SK-N-SH (cell line): ENCODE measurements around the gene FXYD7. TPM values are rescaled to one million over a fixed set of nuclear protein-coding genes. Genes with fewer than 3 reads are reported as not detected.
A peak's percentile ranks its signal among the peaks of the same experiment; 100 is the strongest.
"Not testable (repeated sequence)": the region's sequence is repeated elsewhere in the genome, so short reads cannot be mapped to it uniquely, and the experiment has no call there.

Experiments used
- CTCF ChIA-PET: fragments of 300-600, 350-600 bp; formaldehyde crosslinking; extraction: SDS; loops from one replicate; lab custom pipeline; 2021; lab: Yijun Ruan, JAX
- POLR2A ChIA-PET: fragments of 350-600 bp; sonication (Branson Sonifier 250); formaldehyde crosslinking; extraction: SDS; loops from one replicate; lab custom pipeline; 2020; ENCODE audit warnings: antibody characterized with exemption, inconsistent platforms; lab: Yijun Ruan, JAX
- DNase-seq: peaks from one replicate; pipeline ENCODE4 v3.0.0; 2012
- H2AFZ ChIP-seq: fragments of 200-600 bp; sonication (generic); 2 replicates; pipeline ENCODE4 v1.8.1; 2016; ENCODE audit warnings: antibody characterized with exemption, mild to moderate bottlenecking, low read depth
- H3F3A ChIP-seq: fragments of 200-600 bp; sonication (generic); replicated peaks from 2 replicates; pipeline ENCODE3; 2016; ENCODE audit warnings: antibody characterized with exemption, mild to moderate bottlenecking; ENCODE audit not compliant: insufficient read depth
- H3K27ac ChIP-seq, 2 experiments: fragments of 200-500 bp in 1 of 2; fragments of 200-600 bp in 1 of 2; sonication (Bioruptor generic) in 1 of 2; sonication (generic), shearing (Covaris generic) in 1 of 2; 2 replicates each; pipeline versions ENCODE4 v1.5.1 to v1.6.1; 2014 to 2016; ENCODE audit warnings: low read depth in 2 of 2, inconsistent platforms in 1 of 2, low read length in 1 of 2, mild to moderate bottlenecking in 1 of 2, mixed read lengths in 1 of 2
- H3K27me3 ChIP-seq: fragments of 200-600 bp; sonication (generic), shearing (Covaris generic); 2 replicates; pipeline ENCODE4 v1.6.1; 2016; ENCODE audit warnings: mixed run types; ENCODE audit not compliant: insufficient read depth
- H3K36me3 ChIP-seq, 2 experiments: fragments of 200-500 bp in 1 of 2; fragments of 200-600 bp in 1 of 2; sonication (Bioruptor generic) in 1 of 2; sonication (generic) in 1 of 2; replicated peaks in 1 of 2; 2 replicates each; pipeline versions ENCODE3 to v1.5.1; 2014 to 2016; ENCODE audit warnings: low read length in 1 of 2, mild to moderate bottlenecking in 1 of 2; ENCODE audit not compliant: insufficient read depth in 2 of 2, control insufficient read depth in 1 of 2
- H3K4me1 ChIP-seq, 2 experiments: fragments of 200-500 bp in 1 of 2; fragments of 200-600 bp in 1 of 2; sonication (Bioruptor generic) in 1 of 2; sonication (generic), shearing (Covaris generic) in 1 of 2; 2 replicates each; pipeline versions ENCODE4 v1.5.1 to v1.6.1; 2014 to 2016; ENCODE audit warnings: low read depth in 1 of 2, low read length in 1 of 2, mixed run types in 1 of 2; ENCODE audit not compliant: insufficient read depth in 2 of 2, control insufficient read depth in 1 of 2
- H3K4me2 ChIP-seq: fragments of 200-600 bp; sonication (generic), shearing (Covaris generic); 2 replicates; pipeline ENCODE4 v1.6.1; 2017; ENCODE audit warnings: mixed run types
- H3K4me3 ChIP-seq, 2 experiments: fragments of 200-500 bp in 1 of 2; fragments of 200-600 bp in 1 of 2; sonication (Bioruptor generic) in 1 of 2; sonication (generic), shearing (Covaris generic) in 1 of 2; 2 replicates each; pipeline versions ENCODE4 v1.5.1 to v1.8.1; 2014 to 2016; ENCODE audit warnings: low read depth in 2 of 2, inconsistent platforms in 1 of 2, low read length in 1 of 2, mild to moderate bottlenecking in 1 of 2, mixed read lengths in 1 of 2, moderate library complexity in 1 of 2
- H3K79me2 ChIP-seq: fragments of 200-600 bp; sonication (generic); 2 replicates; pipeline ENCODE4 v1.8.1; 2017; ENCODE audit warnings: mild to moderate bottlenecking; ENCODE audit not compliant: insufficient read depth
- H3K9ac ChIP-seq: fragments of 200-600 bp; sonication (generic); 2 replicates; pipeline ENCODE4 v1.6.1; 2017; ENCODE audit warnings: mixed run types
- H3K9me2 ChIP-seq: fragments of 200-600 bp; sonication (generic); 2 replicates; pipeline ENCODE4 v1.6.1; 2017; ENCODE audit warnings: mixed run types
- H3K9me3 ChIP-seq: fragments of 200-600 bp; sonication (generic); 2 replicates; pipeline ENCODE4 v1.6.1; 2017; ENCODE audit warnings: mixed run types, mild to moderate bottlenecking, moderate library complexity
- H4K20me1 ChIP-seq: fragments of 200-600 bp; sonication (generic); 2 replicates; pipeline ENCODE4 v1.6.1; 2017; ENCODE audit warnings: mild to moderate bottlenecking, mixed run types; ENCODE audit not compliant: insufficient read depth
- CHD2 ChIP-seq: fragments of 150-350 bp; IDR thresholded peaks from 2 replicates; pipeline ENCODE4 v1.6.1; 2018; ENCODE audit warnings: low read length; ENCODE audit not compliant: partially characterized antibody
- EP300 ChIP-seq, 2 experiments: IDR thresholded peaks; 2 replicates each; pipeline versions ENCODE4 v1.4.0 to v1.6.1; 2012; ENCODE audit warnings: borderline replicate concordance in 1 of 2, low read depth in 1 of 2, low read length in 1 of 2
- GABPA ChIP-seq: IDR thresholded peaks from 2 replicates; pipeline ENCODE4 v1.4.0; 2012; ENCODE audit warnings: low read depth, mild to moderate bottlenecking
- GATA2 ChIP-seq: sonication (generic); formaldehyde crosslinking; IDR thresholded peaks from 2 replicates; pipeline ENCODE4 v1.5.0; 2020; ENCODE audit warnings: mild to moderate bottlenecking, missing genetic modification reagents
- JUND ChIP-seq: IDR thresholded peaks from 2 replicates; pipeline ENCODE4 v1.4.0; 2012
- NRF1 ChIP-seq: IDR thresholded peaks from 2 replicates; pipeline ENCODE4 v1.6.1; 2012; ENCODE audit warnings: low read depth, mild to moderate bottlenecking, low read length
- POLR2AphosphoS5 ChIP-seq: IDR thresholded peaks from 2 replicates; pipeline ENCODE4 v1.6.1; 2012; ENCODE audit warnings: low read depth, low read length
- RAD21 ChIP-seq: IDR thresholded peaks from 2 replicates; pipeline ENCODE4 v1.6.1; 2012; ENCODE audit warnings: mild to moderate bottlenecking, low read length
- RCOR1 ChIP-seq: fragments of 150-350 bp; IDR thresholded peaks from 2 replicates; pipeline ENCODE4 v1.6.1; 2017; ENCODE audit warnings: antibody characterized with exemption, low read length
- RFX5 ChIP-seq: IDR thresholded peaks from 2 replicates; pipeline ENCODE4 v1.6.1; 2012; ENCODE audit warnings: mild to moderate bottlenecking, improper control_type of control experiment, low read length
- SIN3A ChIP-seq: IDR thresholded peaks from 2 replicates; pipeline ENCODE4 v1.6.1; 2012; ENCODE audit warnings: low read depth, mild to moderate bottlenecking, low read length, moderate library complexity, borderline replicate concordance
- TEAD4 ChIP-seq: IDR thresholded peaks from 2 replicates; pipeline ENCODE4 v1.4.0; 2012; ENCODE audit warnings: mild to moderate bottlenecking, borderline replicate concordance; ENCODE audit not compliant: insufficient read depth
- YY1 ChIP-seq: IDR thresholded peaks from 2 replicates; pipeline ENCODE4 v1.4.0; 2012; ENCODE audit warnings: low read depth, mild to moderate bottlenecking
- WGBS: methylation state at CpG from one replicate; pipeline ENCODE4 v1.1.6; 2017; ENCODE audit warnings: low lambda C conversion rate; 5-methylcytosine and 5-hydroxymethylcytosine counted together
- polyA plus RNA-seq, 3 experiments: library from polyadenylated mRNA; depleted of rRNA; stranded (reverse); fragments of >200 nt; gene quantifications; 2 replicates each; pipeline ENCODE4 v1.2.3, GENCODE V29; 2012
- TF ChIP-seq, protein P1 (sequence below): IDR thresholded peaks from 2 replicates; pipeline ENCODE4 v1.4.0; 2012; ENCODE audit warnings: low read depth
- TF ChIP-seq, protein P2 (sequence below): fragments of 150-350 bp; IDR thresholded peaks from 2 replicates; pipeline ENCODE4 v1.6.1; 2016; ENCODE audit warnings: mild to moderate bottlenecking, low read depth, low read length
- TF ChIP-seq, protein P3 (sequence below): IDR thresholded peaks from 2 replicates; pipeline ENCODE4 v1.4.0; 2012; ENCODE audit warnings: low read depth, borderline replicate concordance
- TF ChIP-seq, protein P4 (sequence below): fragments of 200-600 bp; sonication (generic); IDR thresholded peaks from 2 replicates; pipeline ENCODE4 v1.6.1; 2017; ENCODE audit warnings: antibody characterized with exemption, mild to moderate bottlenecking, moderate library complexity
- TF ChIP-seq, protein P5 (sequence below): fragments of 150-350 bp; IDR thresholded peaks from 2 replicates; pipeline ENCODE4 v1.6.1; 2017; ENCODE audit warnings: antibody characterized with exemption, low read length, low read depth, borderline replicate concordance
- TF ChIP-seq, protein P6 (sequence below): IDR thresholded peaks from 2 replicates; pipeline ENCODE4 v1.4.0; 2012; ENCODE audit warnings: low read depth, borderline replicate concordance

FXYD7 gene
- polyA plus RNA-seq, 1 of the 3 experiments (the other 2 are of a cell fraction) = 0.44 TPM

DNA sequence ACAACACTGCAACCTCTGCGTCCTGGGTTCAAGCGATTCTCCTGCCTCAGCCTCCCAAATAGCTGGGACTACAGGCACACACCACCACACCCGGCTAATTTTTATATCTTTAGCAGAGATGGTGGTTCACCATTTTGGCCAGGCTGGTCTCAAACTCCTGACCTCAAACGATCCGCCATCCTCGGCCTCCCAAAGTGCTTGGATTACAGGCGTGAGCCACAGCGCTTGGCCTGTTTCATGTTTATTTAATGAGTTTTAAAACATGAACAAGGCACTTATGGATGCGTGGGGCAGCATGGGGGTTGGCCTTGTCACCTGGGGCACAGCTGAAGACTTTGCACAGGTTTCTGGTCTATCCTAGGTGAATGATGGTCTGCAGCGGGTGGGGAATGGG, 10.1 kb downstream of the FXYD7 start:
- H3K79me2 ChIP-seq = peaks cover 19% of the 10 kb centered on the region
- H3K9me2 ChIP-seq, H4K20me1 ChIP-seq, H3K36me3 ChIP-seq, H3K9ac ChIP-seq, POLR2A ChIA-PET, H3K9me3 ChIP-seq, DNase-seq, H3K27me3 ChIP-seq, H3K4me3 ChIP-seq, H2AFZ ChIP-seq, H3F3A ChIP-seq, H3K27ac ChIP-seq, H3K4me1 ChIP-seq: not testable (repeated sequence)
- 76% methylated on average over 10 of the region's 10 CpGs for WGBS
- CTCF ChIA-PET = interaction anchor here (1.0 to 5.3 kb wide), 10 partner anchors 10 to 119 kb away, joined by 3 to 59 read pairs (median 4); partner anchors contain the start of genes FXYD7 and USF2
- peak overlapping the region; percentile 98; the same call in 1 of the 2 replicates for H3K4me2 ChIP-seq

DNA sequence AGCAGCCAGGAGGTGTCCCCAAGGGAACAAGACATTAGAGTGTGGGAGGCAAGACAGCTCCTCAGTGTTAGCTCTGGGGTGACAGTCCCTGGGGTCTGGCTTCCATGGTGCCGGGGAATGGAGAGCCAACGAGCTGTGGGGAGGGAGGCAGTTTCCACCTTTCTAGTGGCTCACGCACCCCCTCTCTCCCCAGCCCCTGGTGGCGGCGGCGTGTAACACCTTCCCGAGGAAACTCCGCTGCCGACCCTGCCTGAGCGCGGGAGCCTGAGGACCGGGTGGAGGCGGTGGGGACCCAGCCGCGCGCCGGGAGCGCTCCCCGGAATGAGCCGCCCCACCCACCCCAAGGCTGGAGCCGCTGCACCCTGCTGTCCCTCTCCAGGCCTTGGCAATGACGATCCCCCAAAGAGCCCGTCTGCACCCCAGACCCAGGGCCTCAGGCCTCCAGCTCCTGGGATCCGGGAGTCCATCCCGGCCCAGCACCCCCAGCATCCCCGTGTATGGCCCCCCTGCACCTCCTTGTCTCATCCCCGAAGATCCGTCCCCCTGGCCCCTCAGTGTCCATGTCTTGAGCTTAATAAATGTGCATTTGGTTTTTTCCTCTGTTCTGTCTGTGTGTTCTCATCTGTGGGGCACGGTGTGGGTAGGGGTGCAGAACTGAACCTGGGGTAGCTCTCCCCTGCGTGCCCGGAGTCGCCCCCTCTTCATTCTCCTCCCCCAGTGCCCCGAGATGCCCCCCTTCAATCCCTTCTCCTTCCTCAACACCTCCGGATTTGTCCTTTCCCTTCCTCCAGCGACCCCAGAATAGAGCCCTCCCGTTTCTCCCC, 10.9 kb downstream of the FXYD7 start:
- Histone ChIP-seq H2AFZ (peak overlapping the region; percentile 79), H3K9ac (peak overlapping the region; percentile 90; the same call in 1 of the 2 replicates), H3K4me3 (peak overlapping the region; percentile 62 to 90), H3K27ac (peak overlapping the region in 1 of 2 experiments; percentile 57; a peak in 1 of 4 replicates), H3K4me1 (peaks cover 0 to 3% of the 10 kb centered on the region in 2 experiments; a peak in 2 of 4 replicates), H3K27me3 (no peaks in the 10 kb centered on the region), H3K4me2 (peak overlapping the region; percentile 98), H3K79me2 (peaks cover 19% of the 10 kb centered on the region), H3K9me2 (no peaks in the 10 kb centered on the region), H3F3A (peaks cover 4% of the 10 kb centered on the region), H4K20me1 (no peaks in the 10 kb centered on the region), H3K9me3 (no peaks in the 10 kb centered on the region), H3K36me3 (peaks cover 3 to 14% of the 10 kb centered on the region in 2 experiments)
- WGBS = 5% methylated on average over 24 of the region's 36 CpGs
- peak; percentile 79 for DNase-seq
- CTCF ChIA-PET = interaction anchor here (0.7 to 5.3 kb wide), 14 partner anchors 9 to 119 kb away, joined by 3 to 59 read pairs (median 3); partner anchors contain the start of genes FXYD7 and USF2
- POLR2A ChIA-PET = no interaction called here
- TF ChIP-seq RFX5 (no peak), EP300 (IDR thresholded peaks at IDR 0.05; ENCODE audit: borderline replicate concordance in 1 of 2, low read depth in 1 of 2, low read length in 1 of 2) (no peak), YY1 (no peak), CHD2 (no peak), RCOR1 (no peak), GABPA (no peak), NRF1 (no peak), POLR2AphosphoS5 (no peak), TEAD4 (no peak), JUND (no peak), GATA2 (no peak), SIN3A (peak; percentile 31; the same call in 1 of the 2 replicates), RAD21 (peak; percentile 7; the same call in 1 of the 2 replicates)
- TF ChIP-seq, protein P1, sequence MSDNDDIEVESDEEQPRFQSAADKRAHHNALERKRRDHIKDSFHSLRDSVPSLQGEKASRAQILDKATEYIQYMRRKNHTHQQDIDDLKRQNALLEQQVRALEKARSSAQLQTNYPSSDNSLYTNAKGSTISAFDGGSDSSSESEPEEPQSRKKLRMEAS = no peak
- TF ChIP-seq, protein P2, sequence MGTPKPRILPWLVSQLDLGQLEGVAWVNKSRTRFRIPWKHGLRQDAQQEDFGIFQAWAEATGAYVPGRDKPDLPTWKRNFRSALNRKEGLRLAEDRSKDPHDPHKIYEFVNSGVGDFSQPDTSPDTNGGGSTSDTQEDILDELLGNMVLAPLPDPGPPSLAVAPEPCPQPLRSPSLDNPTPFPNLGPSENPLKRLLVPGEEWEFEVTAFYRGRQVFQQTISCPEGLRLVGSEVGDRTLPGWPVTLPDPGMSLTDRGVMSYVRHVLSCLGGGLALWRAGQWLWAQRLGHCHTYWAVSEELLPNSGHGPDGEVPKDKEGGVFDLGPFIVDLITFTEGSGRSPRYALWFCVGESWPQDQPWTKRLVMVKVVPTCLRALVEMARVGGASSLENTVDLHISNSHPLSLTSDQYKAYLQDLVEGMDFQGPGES = no peak
- TF ChIP-seq, protein P3, sequence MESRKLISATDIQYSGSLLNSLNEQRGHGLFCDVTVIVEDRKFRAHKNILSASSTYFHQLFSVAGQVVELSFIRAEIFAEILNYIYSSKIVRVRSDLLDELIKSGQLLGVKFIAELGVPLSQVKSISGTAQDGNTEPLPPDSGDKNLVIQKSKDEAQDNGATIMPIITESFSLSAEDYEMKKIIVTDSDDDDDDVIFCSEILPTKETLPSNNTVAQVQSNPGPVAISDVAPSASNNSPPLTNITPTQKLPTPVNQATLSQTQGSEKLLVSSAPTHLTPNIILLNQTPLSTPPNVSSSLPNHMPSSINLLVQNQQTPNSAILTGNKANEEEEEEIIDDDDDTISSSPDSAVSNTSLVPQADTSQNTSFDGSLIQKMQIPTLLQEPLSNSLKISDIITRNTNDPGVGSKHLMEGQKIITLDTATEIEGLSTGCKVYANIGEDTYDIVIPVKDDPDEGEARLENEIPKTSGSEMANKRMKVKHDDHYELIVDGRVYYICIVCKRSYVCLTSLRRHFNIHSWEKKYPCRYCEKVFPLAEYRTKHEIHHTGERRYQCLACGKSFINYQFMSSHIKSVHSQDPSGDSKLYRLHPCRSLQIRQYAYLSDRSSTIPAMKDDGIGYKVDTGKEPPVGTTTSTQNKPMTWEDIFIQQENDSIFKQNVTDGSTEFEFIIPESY = no peak
- TF ChIP-seq, protein P4, sequence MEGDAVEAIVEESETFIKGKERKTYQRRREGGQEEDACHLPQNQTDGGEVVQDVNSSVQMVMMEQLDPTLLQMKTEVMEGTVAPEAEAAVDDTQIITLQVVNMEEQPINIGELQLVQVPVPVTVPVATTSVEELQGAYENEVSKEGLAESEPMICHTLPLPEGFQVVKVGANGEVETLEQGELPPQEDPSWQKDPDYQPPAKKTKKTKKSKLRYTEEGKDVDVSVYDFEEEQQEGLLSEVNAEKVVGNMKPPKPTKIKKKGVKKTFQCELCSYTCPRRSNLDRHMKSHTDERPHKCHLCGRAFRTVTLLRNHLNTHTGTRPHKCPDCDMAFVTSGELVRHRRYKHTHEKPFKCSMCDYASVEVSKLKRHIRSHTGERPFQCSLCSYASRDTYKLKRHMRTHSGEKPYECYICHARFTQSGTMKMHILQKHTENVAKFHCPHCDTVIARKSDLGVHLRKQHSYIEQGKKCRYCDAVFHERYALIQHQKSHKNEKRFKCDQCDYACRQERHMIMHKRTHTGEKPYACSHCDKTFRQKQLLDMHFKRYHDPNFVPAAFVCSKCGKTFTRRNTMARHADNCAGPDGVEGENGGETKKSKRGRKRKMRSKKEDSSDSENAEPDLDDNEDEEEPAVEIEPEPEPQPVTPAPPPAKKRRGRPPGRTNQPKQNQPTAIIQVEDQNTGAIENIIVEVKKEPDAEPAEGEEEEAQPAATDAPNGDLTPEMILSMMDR = peak; percentile 65
- TF ChIP-seq, protein P5, sequence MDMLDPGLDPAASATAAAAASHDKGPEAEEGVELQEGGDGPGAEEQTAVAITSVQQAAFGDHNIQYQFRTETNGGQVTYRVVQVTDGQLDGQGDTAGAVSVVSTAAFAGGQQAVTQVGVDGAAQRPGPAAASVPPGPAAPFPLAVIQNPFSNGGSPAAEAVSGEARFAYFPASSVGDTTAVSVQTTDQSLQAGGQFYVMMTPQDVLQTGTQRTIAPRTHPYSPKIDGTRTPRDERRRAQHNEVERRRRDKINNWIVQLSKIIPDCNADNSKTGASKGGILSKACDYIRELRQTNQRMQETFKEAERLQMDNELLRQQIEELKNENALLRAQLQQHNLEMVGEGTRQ = no peak
- TF ChIP-seq, protein P6, sequence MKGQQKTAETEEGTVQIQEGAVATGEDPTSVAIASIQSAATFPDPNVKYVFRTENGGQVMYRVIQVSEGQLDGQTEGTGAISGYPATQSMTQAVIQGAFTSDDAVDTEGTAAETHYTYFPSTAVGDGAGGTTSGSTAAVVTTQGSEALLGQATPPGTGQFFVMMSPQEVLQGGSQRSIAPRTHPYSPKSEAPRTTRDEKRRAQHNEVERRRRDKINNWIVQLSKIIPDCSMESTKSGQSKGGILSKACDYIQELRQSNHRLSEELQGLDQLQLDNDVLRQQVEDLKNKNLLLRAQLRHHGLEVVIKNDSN = no peak
